Tibial nerve (tissue), 3 donors: ENCODE measurements around the gene AVL9.

ENCODE experiments used
- CTCF ChIP-seq, 5 experiments: fragments of 200-600 bp in 3 of 5; fragments of 450-650 bp in 2 of 5; sonication (generic) in 3 of 5; IDR thresholded peaks; one replicate each; pipeline ENCODE4 v1.5.1; 2016 to 2019; ENCODE audit warnings: antibody characterized with exemption in 5 of 5, mild to moderate bottlenecking in 3 of 5, moderate library complexity in 2 of 5
- POLR2A ChIP-seq, 2 donors: fragments of 450-650 bp; IDR thresholded peaks; one replicate each; pipeline ENCODE4 v1.6.1; 2017; ENCODE audit warnings: antibody characterized with exemption in 2 of 2, mild to moderate bottlenecking in 2 of 2, moderate library complexity in 2 of 2

GRCh38 chr7:32631021-32631420, 135.7 kb downstream of the AVL9 start:
- TF ChIP-seq POLR2A (IDR thresholded peaks at IDR 0.05) (no peak), CTCF (IDR thresholded peaks at IDR 0.05) (no peak)
